Fibroblast of skin of back (primary cell): Measurements from ENCODE around the gene PTPRM.

Experiments used
- DNase-seq: peaks from one replicate; pipeline ENCODE4 v3.0.0-alpha.2; 2013

The PTPRM gene

GRCh38 chr18:8063733-8064132 is 496.6 kb downstream of the PTPRM start:
- no peak for DNase-seq

- peak; percentile 16 for DNase-seq
Observed at GRCh38 chr18:8065284-8065683, 498.2 kb downstream of the PTPRM start.

- DNase-seq, result no peak
Observed at GRCh38 chr18:8065773-8066172, 498.7 kb downstream of the PTPRM start.

- DNase-seq, result no peak
Observed at GRCh38 chr18:8069708-8070107, 502.6 kb downstream of the PTPRM start.

- peak; percentile 29 for DNase-seq
Observed at GRCh38 chr18:8073167-8073566, 506.1 kb downstream of the PTPRM start.

- no peak for DNase-seq
Observed at GRCh38 chr18:8080092-8080491, 513.0 kb downstream of the PTPRM start.

- no peak for DNase-seq
Observed at GRCh38 chr18:8081267-8081666, 514.2 kb downstream of the PTPRM start.

- no peak for DNase-seq
Observed at GRCh38 chr18:8081872-8082553, 514.9 kb downstream of the PTPRM start.

GRCh38 chr18:8084160-8084559 is 517.0 kb downstream of the PTPRM start:
- DNase-seq, result peak; percentile 59

- no peak for DNase-seq
Observed at GRCh38 chr18:8088626-8089025, 521.5 kb downstream of the PTPRM start.

- no peak for DNase-seq
Observed at GRCh38 chr18:8091035-8091434, 523.9 kb downstream of the PTPRM start.

- no peak for DNase-seq
Observed at GRCh38 chr18:8095947-8096570, 528.9 kb downstream of the PTPRM start.

GRCh38 chr18:8097399-8097798 is 530.3 kb downstream of the PTPRM start:
- no peak for DNase-seq

- DNase-seq, result no peak
Observed at GRCh38 chr18:8097927-8098326, 530.8 kb downstream of the PTPRM start.

GRCh38 chr18:8106603-8107002 is 539.5 kb downstream of the PTPRM start:
- no peak for DNase-seq

- peak; percentile 17 for DNase-seq
Observed at GRCh38 chr18:8107426-8107825, 540.3 kb downstream of the PTPRM start.

- DNase-seq, result no peak
Observed at GRCh38 chr18:8114480-8114879, 547.4 kb downstream of the PTPRM start.

GRCh38 chr18:8116341-8117005 is 549.4 kb downstream of the PTPRM start:
- DNase-seq, result peak; percentile 61

GRCh38 chr18:8117006-8117371 is 549.9 kb downstream of the PTPRM start:
- DNase-seq, result no peak

- DNase-seq, result no peak
Observed at GRCh38 chr18:8121101-8121500, 554.0 kb downstream of the PTPRM start.

- peak; percentile 74 for DNase-seq
Observed at GRCh38 chr18:8121942-8122480, 554.9 kb downstream of the PTPRM start.

GRCh38 chr18:8124232-8125146 is 557.4 kb downstream of the PTPRM start:
- DNase-seq, result no peak

- no peak for DNase-seq
Observed at GRCh38 chr18:8130096-8130495, 563.0 kb downstream of the PTPRM start.
